Ishikawa (cell line): ENCODE results near the gene PTPA.

Experiments used
- CREB1 ChIP-seq: IDR thresholded peaks from 2 replicates; pipeline ENCODE4 v1.6.1; 2012; ENCODE audit warnings: low read depth
- EP300 ChIP-seq: IDR thresholded peaks from 2 replicates; pipeline ENCODE4 v1.6.1; 2012; ENCODE audit warnings: borderline replicate concordance
- MAX ChIP-seq: IDR thresholded peaks from 2 replicates; pipeline ENCODE4 v1.6.1; 2012
- NFIC ChIP-seq: IDR thresholded peaks from 2 replicates; pipeline ENCODE4 v1.6.1; 2012
- TAF1 ChIP-seq: IDR thresholded peaks from 2 replicates; pipeline ENCODE4 v1.6.1; 2012; ENCODE audit warnings: low read depth, mild to moderate bottlenecking
- TEAD4 ChIP-seq: IDR thresholded peaks from 2 replicates; pipeline ENCODE4 v1.6.1; 2012
- YY1 ChIP-seq: IDR thresholded peaks from 2 replicates; pipeline ENCODE4 v1.6.1; 2012; ENCODE audit warnings: low read depth

- TF ChIP-seq CREB1 (no peak), YY1 (0 out of 2 replicates have a peak, but pooled peaks have one; percentile 47), TAF1 (peak; percentile 98), MAX (peak; percentile 87), EP300 (no peak), NFIC (no peak), TEAD4 (no peak; the same call in 1 of the 2 replicates)
Measured at GRCh38 chr9:129177791-129178567, 66.8 kb downstream of the PTPA start, which contains the start of gene IER5L.
